ENCODE results near the gene PLAGL1. TPM values are rescaled to one million over a fixed set of nuclear protein-coding genes. Genes with fewer than 3 reads are reported as not detected.

Gene PLAGL1
- total RNA-seq, 1 donor from 2014 or later = 14.6 TPM

DNA sequence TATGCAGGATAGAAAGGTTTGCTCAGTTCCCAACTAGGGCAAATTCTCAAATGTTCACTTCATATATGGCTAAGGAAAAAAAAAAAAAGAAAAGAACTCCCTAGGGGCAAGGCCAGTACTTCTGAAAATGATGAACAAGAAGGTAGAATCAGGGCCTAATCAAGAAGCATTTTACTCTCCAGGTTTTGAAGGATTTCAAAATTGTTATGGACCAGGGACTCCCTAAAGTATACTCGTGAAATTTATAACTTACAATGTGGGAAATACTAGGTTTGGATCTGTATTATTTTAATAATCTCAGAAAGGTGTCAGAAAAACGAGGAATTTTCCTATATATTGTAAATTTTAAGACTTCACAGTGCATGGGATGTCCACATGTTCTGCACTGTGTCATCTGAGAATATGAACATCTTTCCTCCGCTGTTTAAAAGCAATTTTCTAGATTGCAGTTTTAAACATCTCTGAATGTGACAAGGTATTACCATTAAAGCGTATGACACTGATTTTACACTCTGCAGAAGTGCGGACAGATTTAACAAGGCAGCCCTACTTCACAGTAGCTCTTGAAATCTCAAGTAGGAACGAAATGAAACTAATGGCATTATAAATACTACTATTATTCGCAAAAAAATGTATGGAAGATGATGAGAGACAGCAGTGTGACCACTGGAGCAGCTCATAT is 14.0 kb downstream of the PLAGL1 start:
- Mint-ChIP-seq H3K9me3 (peaks cover 7% of the 10 kb centered on the region), H3K27ac (no peak overlapping the region), H3K36me3 (ENCODE audit: low read depth) (no peaks in the 10 kb centered on the region), H3K4me1 (no peaks in the 10 kb centered on the region), H3K4me3 (no peak overlapping the region), H3K27me3 (peaks cover 4% of the 10 kb centered on the region)
- intact Hi-C loops (cut with micrococcal nuclease) = no loop called here
- no peak for DNase-seq

DNA sequence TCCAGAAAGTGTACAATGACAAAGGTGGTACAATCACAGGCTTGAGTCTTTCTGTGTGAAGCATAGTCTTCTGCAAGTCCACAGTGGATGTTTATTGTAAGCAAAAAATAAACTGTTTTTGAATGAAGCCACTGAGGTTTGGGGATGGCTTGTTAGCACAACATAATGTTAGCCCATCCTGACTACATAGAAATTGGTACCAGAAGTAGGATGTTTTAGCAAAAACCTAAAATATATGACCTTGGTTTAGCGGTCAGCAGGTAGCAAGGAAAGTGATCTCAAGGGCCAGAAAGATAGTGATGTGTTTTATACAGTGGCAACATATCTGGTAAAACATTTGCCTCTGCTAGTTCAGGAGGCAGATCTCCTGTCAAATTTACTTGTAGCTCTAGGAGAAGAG is 15.8 kb downstream of the PLAGL1 start:
- intact Hi-C loops (cut with micrococcal nuclease) = no loop called here
- H3K27me3 Mint-ChIP-seq = peaks cover 6% of the 10 kb centered on the region
- DNase-seq = no peak
- no peak overlapping the region for H3K27ac Mint-ChIP-seq
- no peaks in the 10 kb centered on the region for H3K36me3 Mint-ChIP-seq (ENCODE audit: low read depth)
- no peak overlapping the region for H3K4me3 Mint-ChIP-seq
- no peaks in the 10 kb centered on the region for H3K4me1 Mint-ChIP-seq
- H3K9me3 Mint-ChIP-seq = peaks cover 3% of the 10 kb centered on the region

- no peaks in the 10 kb centered on the region for H3K9me3 Mint-ChIP-seq
- DNase-seq = no peak
- H3K4me3 Mint-ChIP-seq = no peak overlapping the region
- H3K27me3 Mint-ChIP-seq = peaks cover 4% of the 10 kb centered on the region
- no peaks in the 10 kb centered on the region for H3K36me3 Mint-ChIP-seq (ENCODE audit: low read depth)
- no peak overlapping the region for H3K27ac Mint-ChIP-seq
- intact Hi-C loops (cut with micrococcal nuclease) = no loop called here
- no peaks in the 10 kb centered on the region for H3K4me1 Mint-ChIP-seq
These were observed 21.5 kb downstream of the PLAGL1 start for GRCh38 chr6:143986463-143987065.

- peaks cover 2% of the 10 kb centered on the region for H3K27me3 Mint-ChIP-seq
- intact Hi-C loops (cut with micrococcal nuclease) = no loop called here
- H3K36me3 Mint-ChIP-seq (ENCODE audit: low read depth) = no peaks in the 10 kb centered on the region
- H3K4me1 Mint-ChIP-seq = no peaks in the 10 kb centered on the region
- no peak for DNase-seq
- H3K27ac Mint-ChIP-seq = no peak overlapping the region
- H3K9me3 Mint-ChIP-seq = no peaks in the 10 kb centered on the region
- no peak overlapping the region for H3K4me3 Mint-ChIP-seq
These were observed 23.4 kb downstream of the PLAGL1 start for GRCh38 chr6:143984666-143985065.

DNA sequence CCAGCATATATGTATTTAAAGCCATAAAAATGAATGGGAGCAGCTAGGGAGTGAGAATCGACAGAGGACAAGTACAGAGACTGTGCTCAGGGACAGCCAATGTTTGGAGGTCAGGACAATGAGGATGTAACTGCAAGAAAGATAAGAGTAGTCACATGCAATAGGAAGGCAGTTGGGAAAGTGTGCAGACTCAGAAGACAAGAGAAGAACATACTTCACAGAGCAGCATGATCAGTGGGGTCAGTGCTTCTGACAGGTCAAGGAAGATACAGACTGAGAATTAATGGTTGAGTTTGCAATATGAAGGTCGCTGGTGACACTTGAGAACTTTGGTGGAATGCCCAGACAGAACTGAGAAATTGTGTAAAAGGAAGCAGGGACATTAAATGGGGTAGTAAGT is 25.1 kb downstream of the PLAGL1 start:
- H3K4me3 Mint-ChIP-seq = no peak overlapping the region
- intact Hi-C loops (cut with micrococcal nuclease) = no loop called here
- DNase-seq = no peak
- no peaks in the 10 kb centered on the region for H3K9me3 Mint-ChIP-seq
- H3K27ac Mint-ChIP-seq = no peak overlapping the region
- no peaks in the 10 kb centered on the region for H3K27me3 Mint-ChIP-seq
- H3K4me1 Mint-ChIP-seq = no peaks in the 10 kb centered on the region
- H3K36me3 Mint-ChIP-seq (ENCODE audit: low read depth) = no peaks in the 10 kb centered on the region

- DNase-seq = no peak
- Mint-ChIP-seq H3K27me3 (no peaks in the 10 kb centered on the region), H3K4me3 (no peak overlapping the region), H3K4me1 (peaks cover 2% of the 10 kb centered on the region), H3K9me3 (no peaks in the 10 kb centered on the region), H3K36me3 (ENCODE audit: low read depth) (no peaks in the 10 kb centered on the region), H3K27ac (no peak overlapping the region)
- intact Hi-C loops (cut with micrococcal nuclease) = no loop called here
These were observed 27.1 kb downstream of the PLAGL1 start for GRCh38 chr6:143980921-143981320.

DNA sequence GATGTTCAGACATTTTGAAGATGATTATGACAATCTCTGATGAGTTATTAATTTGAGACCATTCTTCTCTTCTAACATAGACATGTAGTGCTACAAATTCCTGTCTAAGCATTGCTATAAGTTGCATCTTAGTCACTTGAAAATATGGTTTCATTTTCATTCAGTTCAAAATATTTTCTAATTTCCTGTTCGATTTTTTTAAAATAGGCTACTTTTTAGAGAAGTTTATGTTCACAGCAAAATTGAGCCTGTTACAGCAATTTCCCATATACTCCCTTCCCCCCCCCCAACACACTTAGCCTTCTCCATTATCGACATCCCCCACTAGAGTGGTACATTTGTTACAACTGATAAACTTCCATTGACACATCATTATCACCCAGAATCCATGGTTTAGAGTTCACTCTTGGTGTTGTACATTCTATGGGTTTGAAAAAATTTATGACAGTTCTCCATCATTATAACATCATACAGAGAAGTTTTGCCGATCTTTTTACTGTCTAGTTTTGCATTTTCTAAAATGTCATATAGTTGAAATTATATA is 31.2 kb downstream of the PLAGL1 start:
- no peaks in the 10 kb centered on the region for H3K9me3 Mint-ChIP-seq
- H3K27ac Mint-ChIP-seq = no peak overlapping the region
- no peak for DNase-seq
- no peaks in the 10 kb centered on the region for H3K36me3 Mint-ChIP-seq (ENCODE audit: low read depth)
- intact Hi-C loops (cut with micrococcal nuclease) = no loop called here
- H3K27me3 Mint-ChIP-seq = no peaks in the 10 kb centered on the region
- H3K4me3 Mint-ChIP-seq = no peak overlapping the region
- H3K4me1 Mint-ChIP-seq = peaks cover 2% of the 10 kb centered on the region

- no peak for DNase-seq
- Mint-ChIP-seq H3K27me3 (peaks cover 5% of the 10 kb centered on the region), H3K9me3 (no peaks in the 10 kb centered on the region), H3K27ac (no peak overlapping the region), H3K4me3 (no peak overlapping the region), H3K36me3 (ENCODE audit: low read depth) (no peaks in the 10 kb centered on the region), H3K4me1 (peaks cover 2% of the 10 kb centered on the region)
- intact Hi-C loops (cut with micrococcal nuclease) = no loop called here
These were observed 34.0 kb downstream of the PLAGL1 start for GRCh38 chr6:143974089-143974488.

- no peak overlapping the region for H3K4me3 Mint-ChIP-seq
- no peaks in the 10 kb centered on the region for H3K9me3 Mint-ChIP-seq
- H3K4me1 Mint-ChIP-seq = peaks cover 2% of the 10 kb centered on the region
- no peaks in the 10 kb centered on the region for H3K36me3 Mint-ChIP-seq (ENCODE audit: low read depth)
- H3K27ac Mint-ChIP-seq = no peak overlapping the region
- intact Hi-C loops (cut with micrococcal nuclease) = no loop called here
- DNase-seq = no peak
- peaks cover 5% of the 10 kb centered on the region for H3K27me3 Mint-ChIP-seq
These were observed 34.7 kb downstream of the PLAGL1 start for GRCh38 chr6:143973097-143973966.

DNA sequence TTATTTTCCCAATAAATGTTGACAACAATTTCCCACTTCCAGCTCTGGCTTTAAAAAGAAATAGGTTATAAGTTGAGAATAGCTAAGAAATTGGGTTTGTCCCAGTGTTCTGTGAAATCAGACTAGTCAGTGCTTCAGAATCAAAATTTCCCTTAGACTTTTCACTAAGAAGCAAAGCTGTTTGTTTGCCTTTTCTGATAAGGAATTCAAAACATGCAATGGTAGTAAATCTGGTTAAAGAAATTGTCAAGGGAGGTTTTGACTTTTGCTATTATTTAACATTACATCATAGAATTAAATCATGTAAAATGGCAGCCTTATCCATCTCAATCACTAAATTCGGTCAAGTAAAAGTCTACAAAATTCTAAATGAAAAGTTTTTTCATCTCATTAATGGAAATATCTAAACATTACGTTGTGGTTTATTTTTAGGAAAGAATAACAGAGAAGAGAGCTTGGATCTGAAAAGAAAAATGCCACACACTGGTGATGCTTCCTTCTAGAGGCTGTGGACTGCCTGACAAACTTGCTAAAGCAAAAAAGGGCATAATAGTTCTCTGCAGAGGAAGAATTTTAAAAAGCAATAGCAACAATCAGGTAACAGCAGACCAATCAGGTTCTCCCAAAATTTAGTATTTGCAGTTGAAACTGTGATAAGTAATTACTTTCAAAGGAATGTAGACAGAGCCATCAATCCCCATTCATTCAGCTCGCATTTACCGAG is 36.4 kb downstream of the PLAGL1 start:
- Mint-ChIP-seq H3K36me3 (ENCODE audit: low read depth) (no peaks in the 10 kb centered on the region), H3K27ac (no peak overlapping the region), H3K27me3 (peaks cover 5% of the 10 kb centered on the region), H3K9me3 (no peaks in the 10 kb centered on the region), H3K4me3 (no peak overlapping the region), H3K4me1 (no peaks in the 10 kb centered on the region)
- intact Hi-C loops (cut with micrococcal nuclease) = no loop called here
- DNase-seq = no peak

DNA sequence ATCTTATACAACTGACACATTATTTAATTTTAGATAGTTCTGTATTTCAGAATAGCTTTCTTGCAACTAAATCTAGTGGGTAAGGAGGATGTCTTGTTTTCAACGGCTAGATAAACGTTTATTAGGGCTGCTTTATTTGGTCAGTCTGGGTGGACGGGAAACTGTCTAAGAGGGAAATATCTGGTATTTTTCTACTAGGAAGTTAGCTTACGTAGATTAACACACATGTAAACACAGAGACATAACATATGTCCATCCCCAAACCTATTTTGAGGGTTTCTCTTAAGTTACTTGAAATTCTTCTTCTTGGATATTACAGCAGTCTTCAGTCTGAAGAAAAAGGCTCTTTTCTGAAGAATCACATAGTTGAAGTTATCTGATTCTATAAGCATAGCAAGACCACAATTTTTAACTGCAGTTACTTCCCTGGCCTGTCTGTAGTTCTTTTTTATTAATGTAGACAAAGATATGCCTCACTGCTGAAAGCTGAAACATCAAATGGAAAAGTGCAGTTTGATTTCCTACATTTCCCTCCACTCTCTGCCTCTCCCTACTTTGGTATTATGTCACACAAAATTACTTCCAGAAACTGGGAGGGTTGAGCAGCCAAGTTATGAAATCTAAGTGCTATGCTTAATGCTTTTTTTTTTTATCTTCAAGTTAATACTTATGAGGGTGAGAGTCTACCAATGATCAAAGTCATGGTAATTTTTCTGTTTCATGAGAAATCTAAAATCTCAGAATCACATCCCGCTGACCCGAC is 37.4 kb downstream of the PLAGL1 start:
- no peaks in the 10 kb centered on the region for H3K4me1 Mint-ChIP-seq
- DNase-seq = no peak
- no peak overlapping the region for H3K27ac Mint-ChIP-seq
- no peaks in the 10 kb centered on the region for H3K36me3 Mint-ChIP-seq (ENCODE audit: low read depth)
- no peak overlapping the region for H3K4me3 Mint-ChIP-seq
- H3K27me3 Mint-ChIP-seq = peaks cover 5% of the 10 kb centered on the region
- intact Hi-C loops (cut with micrococcal nuclease) = no loop called here
- no peaks in the 10 kb centered on the region for H3K9me3 Mint-ChIP-seq

DNA sequence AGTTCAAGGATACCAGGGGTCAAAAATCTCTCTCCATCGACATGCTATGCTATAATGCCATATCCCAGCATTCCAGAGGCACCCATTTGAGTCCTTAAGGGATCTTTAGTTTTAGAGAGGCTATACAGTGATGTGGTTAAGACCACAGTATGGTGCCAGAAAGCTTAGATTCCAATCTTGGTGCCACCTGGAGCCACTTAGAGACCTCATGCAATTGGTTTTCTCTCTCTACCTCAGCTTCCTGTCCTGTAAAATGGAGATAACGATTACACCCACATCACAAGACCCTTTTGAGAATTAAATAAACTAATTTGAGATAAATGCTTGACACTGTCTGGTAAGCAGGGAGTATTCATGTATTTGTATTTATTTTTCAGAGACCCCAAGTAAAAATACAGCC is 39.0 kb downstream of the PLAGL1 start:
- no peaks in the 10 kb centered on the region for H3K9me3 Mint-ChIP-seq
- H3K27ac Mint-ChIP-seq = no peak overlapping the region
- DNase-seq = no peak
- H3K27me3 Mint-ChIP-seq = peaks cover 5% of the 10 kb centered on the region
- no peak overlapping the region for H3K4me3 Mint-ChIP-seq
- H3K4me1 Mint-ChIP-seq = no peaks in the 10 kb centered on the region
- H3K36me3 Mint-ChIP-seq (ENCODE audit: low read depth) = peaks cover 2% of the 10 kb centered on the region
- intact Hi-C loops (cut with micrococcal nuclease) = no loop called here

- intact Hi-C loops (cut with micrococcal nuclease) = no loop called here
- H3K27ac Mint-ChIP-seq = no peak overlapping the region
- H3K27me3 Mint-ChIP-seq = peaks cover 5% of the 10 kb centered on the region
- no peak for DNase-seq
- H3K4me3 Mint-ChIP-seq = no peak overlapping the region
- H3K36me3 Mint-ChIP-seq (ENCODE audit: low read depth) = peaks cover 2% of the 10 kb centered on the region
- H3K4me1 Mint-ChIP-seq = no peaks in the 10 kb centered on the region
- no peaks in the 10 kb centered on the region for H3K9me3 Mint-ChIP-seq
These were observed 40.2 kb downstream of the PLAGL1 start for GRCh38 chr6:143967706-143968376.
